Trophoblast cell (in vitro differentiated cells and primary cell): ENCODE data around the gene AQP10.
"Not testable (repeated sequence)": the region's sequence is repeated elsewhere in the genome, so short reads cannot be mapped to it uniquely, and the experiment has no call there.

Source experiments
- DNase-seq, 2 donors: peaks; one replicate each; pipeline ENCODE4 v3.0.0-alpha.2; 2016
- H2AFZ ChIP-seq: 2 replicates; pipeline ENCODE4 v1.6.1; 2013; ENCODE audit warnings: low read length, moderate library complexity, mild to moderate bottlenecking; ENCODE audit not compliant: insufficient read depth, poor library complexity
- H2AK5ac ChIP-seq: 2 replicates; pipeline ENCODE4 v1.6.1; 2013; ENCODE audit warnings: mild to moderate bottlenecking, low read length
- H2BK120ac ChIP-seq: 2 replicates; pipeline ENCODE4 v1.6.1; 2013; ENCODE audit warnings: low read length, mild to moderate bottlenecking, moderate library complexity; ENCODE audit not compliant: insufficient read depth, poor library complexity
- H2BK12ac ChIP-seq: 2 replicates; pipeline ENCODE4 v1.6.1; 2013; ENCODE audit warnings: mild to moderate bottlenecking, low read length, moderate library complexity
- H2BK5ac ChIP-seq: 2 replicates; pipeline ENCODE4 v1.6.1; 2013; ENCODE audit warnings: low read length, low read depth, moderate library complexity, mild to moderate bottlenecking; ENCODE audit not compliant: poor library complexity
- H3K14ac ChIP-seq: 2 replicates; pipeline ENCODE4 v1.6.1; 2013; ENCODE audit warnings: mild to moderate bottlenecking, low read length
- H3K18ac ChIP-seq: 2 replicates; pipeline ENCODE4 v1.6.1; 2013; ENCODE audit warnings: mild to moderate bottlenecking, low read length
- H3K23ac ChIP-seq: 2 replicates; pipeline ENCODE4 v1.6.1; 2013; ENCODE audit warnings: low read length
- H3K27ac ChIP-seq: 2 replicates; pipeline ENCODE4 v1.5.1; 2013; ENCODE audit warnings: low read depth, mild to moderate bottlenecking, inconsistent platforms, low read length, moderate library complexity
- H3K27me3 ChIP-seq: 2 replicates; pipeline ENCODE4 v1.6.1; 2013; ENCODE audit warnings: inconsistent platforms, mild to moderate bottlenecking, low read length, moderate library complexity; ENCODE audit not compliant: insufficient read depth
- H3K36me3 ChIP-seq, 2 experiments: 1 replicate in 1 of 2; 2 replicates in 1 of 2; pipeline ENCODE4 v1.6.1; 2013; ENCODE audit warnings: low read length in 2 of 2, mild to moderate bottlenecking in 2 of 2, moderate library complexity in 1 of 2; ENCODE audit not compliant: insufficient read depth in 2 of 2, control insufficient read depth in 1 of 2
- H3K4ac ChIP-seq: 2 replicates; pipeline ENCODE4 v1.6.1; 2013; ENCODE audit warnings: low read depth, mild to moderate bottlenecking, low read length, moderate library complexity
- H3K4me1 ChIP-seq, 2 experiments: 1 replicate in 1 of 2; 2 replicates in 1 of 2; pipeline ENCODE4 v1.6.1; 2013; ENCODE audit warnings: low read length in 2 of 2, mild to moderate bottlenecking in 2 of 2, moderate library complexity in 1 of 2; ENCODE audit not compliant: insufficient read depth in 2 of 2, control insufficient read depth in 1 of 2
- H3K4me2 ChIP-seq: 2 replicates; pipeline ENCODE4 v1.6.1; 2013; ENCODE audit warnings: inconsistent platforms, mild to moderate bottlenecking, low read length, moderate library complexity
- H3K4me3 ChIP-seq: 2 replicates; pipeline ENCODE4 v1.5.1; 2013; ENCODE audit warnings: mild to moderate bottlenecking, low read depth, low read length, inconsistent platforms
- H3K79me1 ChIP-seq: one replicate; pipeline ENCODE4 v1.6.1; 2013; ENCODE audit warnings: low read length
- H3K79me2 ChIP-seq: 2 replicates; pipeline ENCODE4 v1.6.1; 2013; ENCODE audit warnings: low read length, mild to moderate bottlenecking; ENCODE audit not compliant: control insufficient read depth, insufficient read depth, poor library complexity
- H3K9ac ChIP-seq: 2 replicates; pipeline ENCODE4 v1.6.1; 2013; ENCODE audit warnings: mild to moderate bottlenecking, low read length
- H3K9me3 ChIP-seq: 2 replicates; pipeline ENCODE4 v1.6.1; 2013; ENCODE audit warnings: low read depth, mild to moderate bottlenecking, control low read depth, inconsistent platforms, low read length; ENCODE audit not compliant: insufficient read depth
- H4K12ac ChIP-seq: 2 replicates; pipeline ENCODE4 v1.6.1; 2013; ENCODE audit warnings: low read depth, mild to moderate bottlenecking, low read length, moderate library complexity
- H4K8ac ChIP-seq: 2 replicates; pipeline ENCODE4 v1.6.1; 2013; ENCODE audit warnings: low read depth, mild to moderate bottlenecking, low read length, moderate library complexity
- H4K91ac ChIP-seq: one replicate; pipeline ENCODE4 v1.6.1; 2013; ENCODE audit warnings: low read depth, mild to moderate bottlenecking, low read length, moderate library complexity
- WGBS: extraction: QIAGEN DNeasy Blood & Tissue Kit; methylation state at CpG from one replicate; pipeline ENCODE4 v1.1.7; 2013; ENCODE audit warnings: missing lambda C conversion rate; ENCODE audit not compliant: insufficient read length, insufficient coverage; ENCODE audit errors: extremely low coverage; 5-methylcytosine and 5-hydroxymethylcytosine counted together

Gene AQP10

GRCh38 chr1:154287591-154287990, 33.3 kb upstream of the AQP10 start:
- H2AK5ac ChIP-seq, H3K4me3 ChIP-seq, H3K9ac ChIP-seq, H3K4me1 ChIP-seq, H3K79me1 ChIP-seq, H2AFZ ChIP-seq, H2BK120ac ChIP-seq, H2BK5ac ChIP-seq, H2BK12ac ChIP-seq, H3K14ac ChIP-seq, H3K23ac ChIP-seq, H3K9me3 ChIP-seq, DNase-seq, H4K12ac ChIP-seq, H3K27me3 ChIP-seq, H3K4ac ChIP-seq, H3K36me3 ChIP-seq, H3K27ac ChIP-seq, H4K8ac ChIP-seq, H3K4me2 ChIP-seq, H3K18ac ChIP-seq, H4K91ac ChIP-seq, H3K79me2 ChIP-seq: not testable (repeated sequence)
- whole genome bisulfite sequencing, result no CpG with 5 or more reads among the region's 30 CpGs

GRCh38 chr1:154288661-154289060, 32.2 kb upstream of the AQP10 start:
- Histone ChIP-seq H3K4ac (no peak overlapping the region), H2BK120ac (no peak overlapping the region), H3K79me2 (no peaks in the 10 kb centered on the region), H3K9me3 (peaks cover 2% of the 10 kb centered on the region), H3K27ac (no peak overlapping the region), H3K27me3 (no peaks in the 10 kb centered on the region), H3K4me2 (no peak overlapping the region), H3K79me1 (no peaks in the 10 kb centered on the region), H3K23ac (no peak overlapping the region), H3K14ac (no peak overlapping the region), H4K91ac (no peak overlapping the region), H2BK5ac (no peak overlapping the region), H3K4me1 (no peaks in the 10 kb centered on the region), H2AK5ac (no peak overlapping the region), H3K4me3 (no peak overlapping the region), H3K18ac (no peak overlapping the region), H4K8ac (no peak overlapping the region), H4K12ac (no peak overlapping the region), H2AFZ (no peak overlapping the region), H3K9ac (no peak overlapping the region), H3K36me3 (no peaks in the 10 kb centered on the region), H2BK12ac (no peak overlapping the region)
- DNase-seq, result no peak
- no CpG with 5 or more reads among the region's 3 CpGs for WGBS

GRCh38 chr1:154290921-154291320, 30.0 kb upstream of the AQP10 start:
- H4K12ac ChIP-seq, result no peak overlapping the region
- WGBS, result no CpG with 5 or more reads among the region's 1 CpG
- no peak for DNase-seq
- H3K27ac ChIP-seq, result no peak overlapping the region
- no peak overlapping the region for H3K9ac ChIP-seq
- no peaks in the 10 kb centered on the region for H3K79me1 ChIP-seq
- no peak overlapping the region for H2BK12ac ChIP-seq
- no peak overlapping the region for H2BK5ac ChIP-seq
- no peaks in the 10 kb centered on the region for H3K79me2 ChIP-seq
- no peaks in the 10 kb centered on the region for H3K4me1 ChIP-seq
- no peak overlapping the region for H2BK120ac ChIP-seq
- H3K9me3 ChIP-seq, result peaks cover 5% of the 10 kb centered on the region
- H3K36me3 ChIP-seq, result peaks cover 0 to 2% of the 10 kb centered on the region in 2 experiments
- no peak overlapping the region for H2AK5ac ChIP-seq
- no peak overlapping the region for H3K4ac ChIP-seq
- H4K8ac ChIP-seq, result no peak overlapping the region
- H3K18ac ChIP-seq, result no peak overlapping the region
- no peaks in the 10 kb centered on the region for H3K27me3 ChIP-seq
- no peak overlapping the region for H2AFZ ChIP-seq
- H3K4me3 ChIP-seq, result no peak overlapping the region
- H3K23ac ChIP-seq, result no peak overlapping the region
- no peak overlapping the region for H3K14ac ChIP-seq
- no peak overlapping the region for H4K91ac ChIP-seq
- H3K4me2 ChIP-seq, result no peak overlapping the region

GRCh38 chr1:154295408-154296235, 25.3 kb upstream of the AQP10 start:
- Histone ChIP-seq H3K27me3 (no peaks in the 10 kb centered on the region), H3K23ac (no peak overlapping the region), H3K4me1 (no peaks in the 10 kb centered on the region), H2AFZ (no peak overlapping the region), H3K4ac (no peak overlapping the region), H3K4me2 (no peak overlapping the region), H3K9me3 (peaks cover 3% of the 10 kb centered on the region), H3K27ac (no peak overlapping the region), H2BK12ac (no peak overlapping the region), H4K12ac (no peak overlapping the region), H2BK120ac (no peak overlapping the region), H3K79me1 (no peaks in the 10 kb centered on the region), H3K36me3 (peaks cover 0 to 2% of the 10 kb centered on the region in 2 experiments), H3K4me3 (no peak overlapping the region), H3K18ac (no peak overlapping the region), H4K8ac (no peak overlapping the region), H2BK5ac (no peak overlapping the region), H3K14ac (no peak overlapping the region), H4K91ac (no peak overlapping the region), H2AK5ac (no peak overlapping the region), H3K79me2 (no peaks in the 10 kb centered on the region), H3K9ac (no peak overlapping the region)
- DNase-seq, result no peak
- WGBS, result no CpG with 5 or more reads among the region's 8 CpGs
